Vagina (tissue), 2 donors: Measurements from ENCODE around the gene GUSB. TPM values are rescaled to one million over a fixed set of nuclear protein-coding genes. Genes with fewer than 3 reads are reported as not detected.

Experiments
- DNase-seq, 2 donors: peaks; one replicate each; pipeline ENCODE4 v3.0.0-alpha.2; 2017; ENCODE audit errors: extremely low spot score in 2 of 2
- H3K27ac ChIP-seq: fragments of 200-600 bp; sonication (generic); one replicate; pipeline ENCODE4 v1.5.1; 2019
- H3K27me3 ChIP-seq: fragments of 200-600 bp; sonication (generic); one replicate; pipeline ENCODE4 v1.5.1; 2019
- H3K36me3 ChIP-seq, 2 donors: fragments of 200-600 bp; sonication (generic); one replicate each; pipeline ENCODE4 v1.5.1; 2017 to 2019
- H3K4me1 ChIP-seq: fragments of 200-600 bp; sonication (generic); one replicate; pipeline ENCODE4 v1.5.1; 2019
- H3K4me3 ChIP-seq, 2 donors: fragments of 200-600 bp; sonication (generic); 1 replicate in 1 of 2; 2 replicates in 1 of 2; pipeline ENCODE4 v1.5.1; 2016 to 2019
- H3K9me3 ChIP-seq: fragments of 200-600 bp; sonication (generic); one replicate; pipeline ENCODE4 v1.5.1; 2019
- CTCF ChIP-seq, 3 experiments: fragments of 450-650 bp in 2 of 3; fragments of 200-600 bp in 1 of 3; sonication (generic) in 1 of 3; IDR thresholded peaks; one replicate each; pipeline ENCODE4 v1.5.1; 2017 to 2019; ENCODE audit warnings: antibody characterized with exemption in 3 of 3, mild to moderate bottlenecking in 2 of 3, moderate library complexity in 2 of 3
- POLR2A ChIP-seq, 2 donors: fragments of 450-650 bp; IDR thresholded peaks; one replicate each; pipeline ENCODE4 v1.6.1; 2017; ENCODE audit warnings: antibody characterized with exemption in 2 of 2, mild to moderate bottlenecking in 2 of 2, moderate library complexity in 2 of 2
- POLR2AphosphoS5 ChIP-seq, 2 donors: sonication (generic); formaldehyde crosslinking; IDR thresholded peaks; one replicate each; pipeline ENCODE4 v1.9.0; 2017; ENCODE audit warnings: antibody characterized with exemption in 2 of 2, mild to moderate bottlenecking in 2 of 2, low read depth in 1 of 2; ENCODE audit not compliant: insufficient read depth in 1 of 2
- intact Hi-C: fragments of 100-400 bp; cut with DNase I; formaldehyde crosslinking; loops from one replicate; pipeline ENCODE4 v1.15.1; 2023
- total RNA-seq: library from RNA; depleted of rRNA; stranded (reverse); fragments of >200 nt; gene quantifications from one replicate; pipeline ENCODE4 v1.2.3, GENCODE V29; 2016

Gene GUSB
- total RNA-seq, 1 donor from 2014 or later, result 34.6 TPM

GRCh38 chr7:65976659-65977196 is 5.3 kb downstream of the GUSB start:
- Histone ChIP-seq H3K27me3 (no peaks in the 10 kb centered on the region), H3K4me3 (no peak overlapping the region), H3K27ac (no peak overlapping the region), H3K9me3 (no peaks in the 10 kb centered on the region), H3K4me1 (peaks cover 17% of the 10 kb centered on the region), H3K36me3 (peaks cover 0 to 54% of the 10 kb centered on the region in 2 donors)
- no peak for DNase-seq
- intact Hi-C loops, result no loop called here
- TF ChIP-seq POLR2A (IDR thresholded peaks at IDR 0.05) (no peak), POLR2AphosphoS5 (IDR thresholded peaks at IDR 0.05; ENCODE audit: insufficient read depth in 1 of 2, low read depth in 1 of 2) (no peak), CTCF (IDR thresholded peaks at IDR 0.05) (no peak)

GRCh38 chr7:65975814-65976445 is 6.1 kb downstream of the GUSB start:
- Histone ChIP-seq H3K36me3 (peaks cover 0 to 61% of the 10 kb centered on the region in 2 donors), H3K27ac (no peak overlapping the region), H3K4me3 (no peak overlapping the region), H3K9me3 (no peaks in the 10 kb centered on the region), H3K4me1 (peaks cover 13% of the 10 kb centered on the region), H3K27me3 (no peaks in the 10 kb centered on the region)
- intact Hi-C loops, result no loop called here
- DNase-seq, result no peak
- no peak for TF ChIP-seq CTCF (IDR thresholded peaks at IDR 0.05)
- TF ChIP-seq POLR2AphosphoS5 (IDR thresholded peaks at IDR 0.05; ENCODE audit: insufficient read depth in 1 of 2, low read depth in 1 of 2), result no peak
- no peak for TF ChIP-seq POLR2A (IDR thresholded peaks at IDR 0.05)

- no peak for DNase-seq
- H3K9me3 ChIP-seq, result no peaks in the 10 kb centered on the region
- peaks cover 3% of the 10 kb centered on the region for H3K4me1 ChIP-seq
- TF ChIP-seq CTCF (IDR thresholded peaks at IDR 0.05) (no peak), POLR2A (IDR thresholded peaks at IDR 0.05) (no peak), POLR2AphosphoS5 (IDR thresholded peaks at IDR 0.05; ENCODE audit: insufficient read depth in 1 of 2, low read depth in 1 of 2) (no peak)
- H3K36me3 ChIP-seq, result peaks cover 0 to 70% of the 10 kb centered on the region in 2 donors
- intact Hi-C loops, result no loop called here
- no peak overlapping the region for H3K27ac ChIP-seq
- no peak overlapping the region for H3K4me3 ChIP-seq
- H3K27me3 ChIP-seq, result no peaks in the 10 kb centered on the region
Measured at GRCh38 chr7:65974876-65975275, 7.1 kb downstream of the GUSB start.

GRCh38 chr7:65974191-65974801 is 7.7 kb downstream of the GUSB start:
- peaks cover 0 to 70% of the 10 kb centered on the region in 2 donors for H3K36me3 ChIP-seq
- intact Hi-C loops, result no loop called here
- H3K4me3 ChIP-seq, result no peak overlapping the region
- TF ChIP-seq POLR2A (IDR thresholded peaks at IDR 0.05) (no peak), CTCF (IDR thresholded peaks at IDR 0.05) (no peak), POLR2AphosphoS5 (IDR thresholded peaks at IDR 0.05; ENCODE audit: insufficient read depth in 1 of 2, low read depth in 1 of 2) (no peak)
- no peaks in the 10 kb centered on the region for H3K9me3 ChIP-seq
- no peak overlapping the region for H3K27ac ChIP-seq
- no peak for DNase-seq
- no peaks in the 10 kb centered on the region for H3K4me1 ChIP-seq
- no peaks in the 10 kb centered on the region for H3K27me3 ChIP-seq

- peaks cover 0 to 79% of the 10 kb centered on the region in 2 donors for H3K36me3 ChIP-seq
- H3K4me3 ChIP-seq, result no peak overlapping the region
- no peaks in the 10 kb centered on the region for H3K27me3 ChIP-seq
- no peaks in the 10 kb centered on the region for H3K4me1 ChIP-seq
- no peak for DNase-seq
- no peak overlapping the region for H3K27ac ChIP-seq
- TF ChIP-seq POLR2AphosphoS5 (IDR thresholded peaks at IDR 0.05; ENCODE audit: insufficient read depth in 1 of 2, low read depth in 1 of 2) (no peak), POLR2A (IDR thresholded peaks at IDR 0.05) (no peak), CTCF (IDR thresholded peaks at IDR 0.05) (no peak)
- H3K9me3 ChIP-seq, result no peaks in the 10 kb centered on the region
- intact Hi-C loops, result no loop called here
Measured at GRCh38 chr7:65972976-65973375, 9.0 kb downstream of the GUSB start.
